Loucy (cell line): ENCODE results near the gene NBEA.

ENCODE experiments used
- H2AFZ ChIP-seq: fragments of 200-600 bp; sonication (generic); 2 replicates; pipeline ENCODE4 v1.6.0; 2016; ENCODE audit warnings: antibody characterized with exemption, mild to moderate bottlenecking, low read length, moderate library complexity
- H3F3A ChIP-seq: fragments of 200-600 bp; 2 replicates; pipeline ENCODE4 v1.6.0; 2016; ENCODE audit warnings: antibody characterized with exemption, low read depth, mild to moderate bottlenecking
- H3K27me3 ChIP-seq: fragments of 200-600 bp; sonication (generic); 2 replicates; pipeline ENCODE4 v1.6.1; 2014; ENCODE audit warnings: low read length, mild to moderate bottlenecking; ENCODE audit not compliant: insufficient read depth, poor library complexity, severe bottlenecking
- H3K36me3 ChIP-seq: fragments of 200-600 bp; sonication (generic); 2 replicates; pipeline ENCODE4 v1.6.1; 2016; ENCODE audit warnings: low read length; ENCODE audit not compliant: insufficient read depth
- H3K4me1 ChIP-seq: fragments of 200-600 bp; sonication (generic); 2 replicates; pipeline ENCODE4 v1.5.1; 2014; ENCODE audit warnings: low read length, mild to moderate bottlenecking; ENCODE audit not compliant: insufficient read depth, poor library complexity, severe bottlenecking
- H3K4me2 ChIP-seq: fragments of 200-600 bp; sonication (generic); 2 replicates; pipeline ENCODE4 v1.6.0; 2014; ENCODE audit warnings: antibody characterized with exemption, low read length, low read depth, mild to moderate bottlenecking; ENCODE audit not compliant: poor library complexity, severe bottlenecking
- H3K4me3 ChIP-seq: fragments of 200-600 bp; sonication (generic); 2 replicates; pipeline ENCODE4 v1.5.1; 2014; ENCODE audit warnings: low read length, mild to moderate bottlenecking, mixed read lengths; ENCODE audit not compliant: poor library complexity, severe bottlenecking
- H3K79me2 ChIP-seq: fragments of 200-600 bp; sonication (generic); 2 replicates; pipeline ENCODE4 v1.6.1; 2014; ENCODE audit warnings: low read length; ENCODE audit not compliant: insufficient read depth
- H3K9ac ChIP-seq: fragments of 200-600 bp; sonication (generic); 2 replicates; pipeline ENCODE4 v1.6.0; 2014; ENCODE audit warnings: mild to moderate bottlenecking, low read depth, low read length, moderate library complexity; ENCODE audit not compliant: poor library complexity, severe bottlenecking
- H3K9me2 ChIP-seq: fragments of 200-600 bp; sonication (generic); replicated peaks from 2 replicates; pipeline ENCODE4 v1.6.1; 2016; ENCODE audit warnings: low read depth, low read length, mixed read lengths
- H3K9me3 ChIP-seq: fragments of 200-600 bp; sonication (generic); 2 replicates; pipeline ENCODE4 v1.6.1; 2014; ENCODE audit warnings: mild to moderate bottlenecking, antibody characterized with exemption, low read length, low read depth; ENCODE audit not compliant: insufficient read depth
- H4K20me1 ChIP-seq: fragments of 200-600 bp; sonication (generic); 2 replicates; pipeline ENCODE4 v1.6.0; 2014; ENCODE audit warnings: antibody characterized with exemption, low read length, mild to moderate bottlenecking; ENCODE audit not compliant: insufficient read depth, poor library complexity, severe bottlenecking
- CTCF ChIP-seq: fragments of 200-600 bp; sonication (generic); conservative IDR thresholded peaks from 2 replicates; pipeline ENCODE4 v1.5.1; 2014; ENCODE audit warnings: mild to moderate bottlenecking, antibody characterized with exemption, low read length
- EZH2phosphoT487 ChIP-seq: fragments of 200-600 bp; IDR thresholded peaks from 2 replicates; pipeline ENCODE4 v1.6.1; 2018; ENCODE audit warnings: antibody characterized with exemption, mild to moderate bottlenecking, moderate library complexity, borderline replicate concordance

Gene NBEA

DNA sequence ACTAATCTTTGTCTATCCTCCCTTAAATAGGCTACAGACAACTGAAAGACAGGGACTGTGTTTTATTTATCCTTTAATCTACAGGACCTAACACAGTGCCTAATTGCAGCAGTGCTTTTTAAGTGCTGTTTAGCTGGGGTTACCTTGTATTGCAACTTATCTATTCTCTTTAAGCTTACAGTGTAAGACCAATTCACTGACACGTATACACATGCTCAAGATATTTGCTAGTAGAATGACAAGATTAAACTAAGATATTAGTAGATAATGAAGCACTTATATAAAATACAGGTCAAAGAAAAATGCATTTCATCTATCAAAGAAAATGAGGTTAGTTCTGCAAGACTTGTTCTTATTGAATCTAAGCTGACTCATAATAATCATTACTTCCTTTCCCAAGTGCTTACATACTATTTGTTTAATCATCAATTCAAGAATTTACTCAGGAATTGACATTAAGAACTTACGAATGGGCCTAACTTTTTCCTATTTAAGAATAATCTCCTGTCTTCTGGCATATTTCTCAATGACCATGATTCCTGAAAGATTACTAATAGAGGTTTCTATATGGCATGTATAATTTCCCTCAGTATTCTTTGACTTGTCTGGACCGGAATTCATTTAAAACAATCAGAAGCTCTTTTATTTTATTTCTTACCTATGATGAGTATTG lies 610.2 kb downstream of the NBEA start:
- Histone ChIP-seq H3K9ac (no peak overlapping the region), H3K36me3 (no peaks in the 10 kb centered on the region), H3K9me3 (no peaks in the 10 kb centered on the region), H3K4me2 (no peak overlapping the region), H3K4me1 (no peaks in the 10 kb centered on the region), H3K79me2 (no peaks in the 10 kb centered on the region), H2AFZ (no peak overlapping the region), H3K4me3 (no peak overlapping the region), H3F3A (no peaks in the 10 kb centered on the region), H4K20me1 (no peaks in the 10 kb centered on the region), H3K9me2 (no peaks in the 10 kb centered on the region), H3K27me3 (no peaks in the 10 kb centered on the region)
- no peak for TF ChIP-seq EZH2phosphoT487

DNA sequence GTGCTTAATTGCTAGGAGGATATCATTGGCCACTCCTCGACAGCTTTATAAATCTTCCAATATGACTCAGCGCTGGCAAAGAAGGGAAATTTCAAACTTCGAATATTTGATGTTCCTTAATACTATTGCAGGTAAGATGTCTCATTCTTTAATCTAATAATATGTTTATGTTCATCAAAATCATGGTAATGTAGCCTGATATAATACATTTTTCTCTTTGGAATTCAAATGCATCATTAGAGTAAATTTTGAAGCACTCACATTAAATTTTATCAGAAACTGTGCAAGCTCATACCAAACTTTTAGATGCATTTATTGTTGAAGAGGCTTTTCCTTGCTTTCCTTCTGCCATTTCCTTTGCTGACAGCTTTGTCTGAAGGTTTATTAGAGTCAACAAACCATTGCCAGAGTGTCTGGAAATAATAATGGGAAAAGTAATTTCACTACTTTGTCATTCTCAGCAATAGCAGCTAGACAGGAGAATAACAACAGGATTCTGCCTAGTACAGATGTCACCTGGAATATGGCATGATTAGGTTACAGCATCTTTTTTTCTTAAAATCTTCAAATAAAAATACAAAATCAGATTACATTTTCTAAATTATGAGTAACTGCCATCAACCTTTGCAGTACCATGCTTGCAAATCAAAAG lies 613.0 kb downstream of the NBEA start:
- Histone ChIP-seq H3F3A (no peaks in the 10 kb centered on the region), H3K79me2 (no peaks in the 10 kb centered on the region), H3K9me3 (no peaks in the 10 kb centered on the region), H3K36me3 (no peaks in the 10 kb centered on the region), H4K20me1 (no peaks in the 10 kb centered on the region), H3K4me3 (no peak overlapping the region), H3K4me1 (no peaks in the 10 kb centered on the region), H2AFZ (no peak overlapping the region), H3K9me2 (no peaks in the 10 kb centered on the region), H3K27me3 (no peaks in the 10 kb centered on the region), H3K9ac (no peak overlapping the region), H3K4me2 (no peak overlapping the region)
- TF ChIP-seq CTCF = no peak
- TF ChIP-seq EZH2phosphoT487 = no peak

GRCh38 chr13:35557475-35557874 lies 615.4 kb downstream of the NBEA start:
- TF ChIP-seq CTCF = no peak
- TF ChIP-seq EZH2phosphoT487 = no peak
- no peak overlapping the region for H2AFZ ChIP-seq

More at GRCh38 chr13:35557475-35557874, 615.4 kb downstream of the NBEA start:
- Histone ChIP-seq H3K9ac (no peak overlapping the region), H4K20me1 (no peaks in the 10 kb centered on the region), H3F3A (no peaks in the 10 kb centered on the region), H3K4me3 (no peak overlapping the region), H3K4me1 (no peaks in the 10 kb centered on the region), H3K79me2 (no peaks in the 10 kb centered on the region), H3K9me3 (no peaks in the 10 kb centered on the region), H3K27me3 (no peaks in the 10 kb centered on the region), H3K4me2 (no peak overlapping the region), H3K36me3 (no peaks in the 10 kb centered on the region), H3K9me2 (no peaks in the 10 kb centered on the region)
